ENCODE data around the gene VPS36.
"Not testable (repeated sequence)": the region's sequence is repeated elsewhere in the genome, so short reads cannot be mapped to it uniquely, and the experiment has no call there.

Gene VPS36

DNA sequence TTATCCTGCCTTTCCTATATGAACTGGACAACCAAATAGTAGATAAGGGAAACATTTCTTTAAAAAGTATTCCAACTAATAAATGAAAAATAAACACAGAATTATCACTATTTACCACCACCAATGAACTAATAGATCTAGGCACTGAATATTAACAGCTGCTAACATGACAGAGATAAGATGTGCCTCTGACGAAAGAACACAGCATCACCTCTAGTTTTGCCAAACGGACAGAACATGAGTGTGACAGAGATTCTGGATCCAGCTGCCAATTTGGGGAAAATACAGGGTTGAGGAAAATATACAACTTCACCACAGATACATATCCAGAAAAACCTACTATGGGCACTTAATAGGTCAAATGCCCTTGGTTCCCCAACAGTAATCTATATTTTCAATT, 18.0 kb downstream of the VPS36 start:
- DNase-seq = no peak

DNA sequence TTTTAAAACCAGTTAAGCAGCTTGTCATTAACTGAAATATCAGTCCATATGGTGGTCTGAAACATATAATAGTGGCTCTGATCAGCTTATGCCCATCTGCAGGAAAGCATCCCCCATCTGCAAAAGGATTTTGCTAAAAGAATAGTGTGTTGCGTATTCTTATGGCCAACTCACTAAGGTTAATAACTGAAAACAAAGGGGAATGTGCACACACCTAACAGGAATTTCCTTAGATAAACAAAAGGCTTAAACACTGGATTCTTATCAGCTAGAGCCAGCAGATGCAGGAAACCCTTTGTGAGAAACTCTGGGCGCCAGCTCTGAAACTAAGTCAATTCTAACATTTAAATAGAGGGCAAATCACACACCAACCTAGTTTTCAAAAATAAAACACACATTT, 22.1 kb downstream of the VPS36 start:
- no peak for DNase-seq

DNA sequence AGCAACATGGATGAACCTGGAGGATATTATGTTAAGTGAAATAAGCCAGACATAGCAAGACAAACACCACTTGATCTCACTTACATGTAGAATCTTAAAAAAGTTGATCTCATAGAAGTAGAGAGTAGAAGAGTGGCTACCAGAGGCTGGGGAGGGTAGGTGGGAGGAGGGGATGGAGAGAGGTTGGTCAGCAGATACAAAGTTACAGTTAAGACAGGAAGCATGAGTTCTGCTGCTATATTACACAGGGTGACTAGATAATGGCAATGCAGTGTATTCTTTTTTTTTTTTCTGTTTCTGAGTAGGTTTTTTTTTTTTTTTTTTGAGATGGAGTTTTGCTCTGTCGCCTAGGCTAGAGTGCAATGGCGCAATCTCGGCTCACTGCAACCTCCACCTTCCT, 29.2 kb downstream of the VPS36 start:
- no peak for DNase-seq

DNA sequence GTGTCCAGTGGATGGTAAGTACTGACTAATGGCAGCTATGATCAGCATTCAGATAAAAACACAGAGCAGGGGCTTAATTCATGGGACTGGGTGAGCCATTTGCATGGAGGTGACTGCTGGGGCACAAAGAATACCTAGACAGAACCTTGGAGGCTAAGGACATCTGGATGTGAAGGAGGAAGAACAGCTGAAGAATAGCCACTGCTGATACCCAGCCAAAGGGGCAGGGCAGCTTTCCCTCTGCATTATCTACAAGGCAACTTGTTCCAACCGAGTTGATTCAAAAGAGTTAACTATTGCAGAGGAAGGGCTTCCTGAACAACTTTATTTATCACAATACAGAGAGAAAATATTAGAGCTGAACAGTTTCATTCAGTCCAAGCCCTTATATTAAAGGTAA, 31.4 kb downstream of the VPS36 start:
- no peak for DNase-seq

DNA sequence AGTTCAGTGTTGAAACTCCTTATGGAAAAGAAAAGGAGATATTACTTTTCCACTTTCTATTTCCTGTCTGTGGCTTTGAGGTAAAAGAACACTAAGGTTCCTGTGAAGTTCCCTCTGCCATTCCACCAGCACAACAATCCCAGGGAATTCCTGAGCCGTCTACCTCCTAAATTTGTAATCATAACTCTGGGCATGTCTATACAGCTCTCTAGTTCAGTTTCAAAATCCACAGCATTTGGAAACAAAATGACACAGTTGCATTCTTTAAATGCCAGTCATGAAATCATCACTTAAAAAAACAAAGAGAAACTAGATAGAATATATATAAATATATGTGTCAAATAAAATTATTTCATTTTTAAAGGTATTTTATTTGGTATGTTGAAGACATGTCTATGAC, 35.5 kb downstream of the VPS36 start:
- DNase-seq = no peak

DNA sequence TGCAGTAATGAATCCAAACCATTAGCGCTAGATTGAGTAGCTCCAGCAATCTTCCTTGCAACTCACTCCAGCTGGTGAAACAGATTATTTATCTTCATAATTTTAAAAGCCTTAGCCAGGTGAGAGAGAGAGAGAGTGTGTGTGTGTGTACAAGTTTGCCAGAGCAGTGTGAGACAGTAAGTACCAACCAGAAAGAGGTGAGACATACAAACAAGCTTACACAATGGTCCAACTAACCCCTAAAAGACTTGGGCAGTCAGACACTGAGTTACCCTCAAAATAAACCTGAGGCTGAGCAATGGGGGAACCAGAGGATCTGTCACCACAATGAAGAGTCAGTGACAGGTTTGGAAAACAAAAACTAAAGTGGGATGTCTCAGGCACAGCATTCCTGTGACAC, 36.4 kb downstream of the VPS36 start:
- no peak for DNase-seq

DNA sequence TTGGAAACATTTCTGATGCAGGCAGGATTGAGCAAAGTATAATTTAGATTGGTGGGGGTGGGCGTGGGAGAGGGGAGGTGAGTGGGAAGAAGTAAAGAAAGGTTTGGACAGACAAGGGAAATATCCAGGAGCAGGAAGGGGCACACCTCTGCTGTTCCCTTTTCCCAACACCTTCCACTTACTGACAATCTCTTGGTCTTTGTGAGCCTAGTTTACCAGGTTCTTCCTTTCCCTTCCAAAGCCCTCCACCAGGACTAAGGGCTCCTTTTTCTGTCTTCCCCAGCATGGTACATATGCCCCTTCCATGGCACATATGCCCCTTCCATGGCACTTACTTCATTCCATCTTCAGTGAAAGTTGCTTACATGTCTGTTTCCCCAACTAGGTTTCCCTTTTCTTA, 38.3 kb downstream of the VPS36 start:
- DNase-seq = no peak

DNA sequence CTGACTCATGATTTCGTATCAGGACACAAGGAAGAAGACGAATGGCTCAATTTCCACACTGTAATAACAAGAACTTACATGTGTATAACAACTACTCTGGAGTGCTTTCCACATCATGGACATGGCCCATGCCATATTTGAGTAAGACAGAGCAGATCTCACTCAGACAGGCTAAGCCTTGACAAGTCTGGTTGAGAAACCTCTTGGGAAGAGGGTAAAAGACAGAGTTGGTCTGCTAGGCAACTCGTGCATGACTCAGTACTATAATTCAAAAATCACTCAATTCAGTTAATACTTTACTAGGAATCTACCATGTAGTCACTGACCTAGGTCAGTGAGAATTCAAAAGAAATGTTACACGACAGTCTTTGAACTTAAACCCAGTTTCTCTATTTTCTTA, 38.8 kb downstream of the VPS36 start:
- DNase-seq = no peak

DNA sequence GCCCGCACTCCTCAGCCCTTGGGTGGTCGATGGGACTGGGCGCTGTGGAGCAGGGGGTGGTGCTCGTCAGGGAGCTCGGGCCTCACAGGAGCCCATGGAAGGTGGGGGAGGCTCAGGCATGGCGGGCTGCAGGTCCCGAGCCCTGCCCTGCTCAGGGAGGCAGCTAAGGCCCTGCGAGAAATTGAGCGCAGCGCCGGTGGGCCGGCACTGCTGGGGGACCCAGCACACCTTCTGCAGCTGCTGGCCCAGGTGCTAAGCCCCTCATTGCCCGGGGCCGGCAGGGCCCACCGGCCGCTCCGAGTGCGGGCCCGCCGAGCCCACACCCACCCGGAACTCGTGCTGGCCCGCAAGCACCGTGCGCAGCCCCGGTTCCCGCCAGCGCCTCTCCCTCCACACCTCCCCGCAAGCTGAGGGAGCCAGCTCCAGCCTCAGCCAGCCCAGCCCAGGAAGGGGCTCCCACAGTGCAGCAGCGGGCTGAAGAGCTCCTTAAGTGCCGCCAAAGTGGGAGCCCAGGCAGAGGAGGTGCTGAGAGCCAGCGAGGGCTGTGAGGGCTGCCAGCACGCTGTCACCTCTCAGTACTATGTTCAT, 42.3 kb downstream of the VPS36 start:
- not testable (repeated sequence) for DNase-seq

DNA sequence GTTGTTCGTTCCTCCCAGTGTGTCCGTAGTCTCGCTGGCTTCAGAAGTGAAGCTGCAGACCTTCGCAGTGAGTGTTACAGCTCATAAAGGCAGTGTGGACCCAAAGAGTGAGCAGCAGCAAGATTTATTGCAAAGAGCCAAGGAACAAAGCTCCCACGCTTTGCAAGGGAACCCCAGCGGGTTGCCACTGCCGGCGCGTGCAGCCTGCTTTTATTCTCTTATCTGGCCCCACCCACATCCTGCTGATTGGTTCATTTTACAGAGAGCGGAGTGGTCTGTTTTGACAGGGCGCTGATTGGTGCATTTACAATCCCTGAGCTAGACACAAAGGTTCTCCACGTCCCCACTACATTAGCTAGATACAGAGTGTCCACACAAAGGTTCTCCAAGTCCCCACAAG, 43.0 kb downstream of the VPS36 start:
- not testable (repeated sequence) for DNase-seq

DNA sequence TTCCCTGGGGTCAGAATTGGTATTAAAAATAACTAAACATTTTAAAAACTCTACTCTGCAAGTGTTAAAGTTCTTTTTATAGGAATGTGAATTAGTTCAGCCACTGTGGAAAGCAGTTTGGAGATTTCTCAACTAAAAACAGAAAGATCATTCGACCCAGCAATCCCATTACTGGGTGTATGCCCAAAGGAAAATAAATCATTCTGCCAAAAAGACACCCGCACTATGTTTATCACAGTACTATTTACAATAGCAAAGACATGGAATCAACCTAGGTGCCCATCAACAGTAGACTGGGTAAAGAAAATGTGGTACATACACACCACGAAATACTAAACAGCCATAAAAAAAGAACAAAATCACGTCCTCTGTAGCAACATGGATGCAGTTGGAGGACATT, 43.8 kb downstream of the VPS36 start:
- no peak for DNase-seq

DNA sequence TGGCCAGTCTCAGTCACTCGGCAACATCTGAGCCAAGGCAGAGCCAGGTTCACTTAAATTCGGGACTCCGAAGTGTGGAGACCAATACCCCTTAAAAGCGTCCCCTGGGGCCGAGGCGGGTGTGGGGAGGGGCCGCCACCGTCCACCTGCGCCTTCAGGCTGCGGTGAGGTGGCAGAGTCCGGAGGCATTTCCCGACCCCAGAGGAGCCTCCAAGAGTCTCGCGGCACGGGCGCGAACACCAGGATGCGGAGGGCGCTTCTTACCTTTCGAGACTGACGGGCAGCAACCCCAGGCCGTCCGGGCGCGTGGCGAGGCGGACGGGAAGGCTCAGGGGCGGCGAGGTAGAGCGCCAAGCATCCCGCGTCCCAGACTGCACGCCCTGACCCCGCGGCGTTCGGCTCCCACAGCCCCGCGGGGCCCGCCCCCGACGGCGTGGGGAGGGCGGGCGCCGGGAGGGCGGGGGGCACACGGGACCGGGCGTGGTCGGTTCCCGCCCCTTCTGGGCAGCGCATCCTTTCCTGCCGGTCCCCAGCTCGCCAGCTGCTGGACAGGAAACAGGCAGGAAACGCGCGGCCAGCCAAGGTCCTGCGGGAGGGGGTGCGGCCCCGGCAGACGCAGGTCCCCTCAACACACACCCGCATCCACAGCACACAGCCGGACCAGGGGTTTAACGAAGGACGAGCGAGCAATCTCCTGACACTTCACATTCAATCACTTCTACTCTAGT, 44.5 kb downstream of the VPS36 start, which contains the start of gene THSD1:
THSD1 (minus strand) TSS at position 406 of the 728 bp plus-strand sequence. CDS start 3,572 bp downstream, outside the sequence.
- DNase-seq = no peak

DNA sequence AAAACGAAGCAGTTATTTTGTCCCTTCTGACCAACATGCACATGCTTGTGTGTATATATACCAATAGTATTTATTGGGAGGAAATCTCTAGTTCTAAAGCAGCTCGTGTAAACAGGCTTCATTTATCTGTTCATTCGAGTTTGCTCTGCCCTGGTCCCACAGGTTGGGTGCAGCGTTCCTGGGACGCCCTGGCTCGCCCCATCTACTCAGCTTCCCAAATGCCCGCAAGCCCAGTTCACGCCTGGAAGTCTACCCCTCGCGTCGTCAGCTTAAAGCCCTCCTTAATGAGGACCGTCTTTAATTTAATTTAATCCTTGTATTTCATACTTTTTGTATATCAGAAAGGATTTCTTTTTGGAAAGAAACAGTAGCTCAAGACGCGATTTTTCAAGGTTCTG, 45.1 kb downstream of the VPS36 start:
- DNase-seq = no peak

DNA sequence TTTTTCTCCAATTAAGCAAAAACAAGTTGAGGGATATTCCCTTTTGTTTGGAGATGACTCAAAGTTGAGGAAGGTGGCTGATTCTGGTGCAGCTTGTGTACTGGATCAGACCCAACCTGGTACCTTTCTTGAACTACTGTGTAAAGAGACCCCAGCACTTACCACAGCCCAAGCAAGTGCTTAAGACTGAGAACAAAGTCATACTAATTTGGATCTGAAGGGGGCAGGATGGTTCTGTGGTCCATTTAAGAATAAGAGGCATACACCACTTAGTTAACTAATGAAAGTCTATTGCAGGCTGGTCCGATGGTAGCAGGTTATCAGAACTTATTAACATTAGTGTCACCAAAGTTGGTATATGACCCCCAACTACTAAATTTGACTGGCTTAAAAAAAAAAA, 50.7 kb downstream of the VPS36 start:
- DNase-seq = no peak

DNA sequence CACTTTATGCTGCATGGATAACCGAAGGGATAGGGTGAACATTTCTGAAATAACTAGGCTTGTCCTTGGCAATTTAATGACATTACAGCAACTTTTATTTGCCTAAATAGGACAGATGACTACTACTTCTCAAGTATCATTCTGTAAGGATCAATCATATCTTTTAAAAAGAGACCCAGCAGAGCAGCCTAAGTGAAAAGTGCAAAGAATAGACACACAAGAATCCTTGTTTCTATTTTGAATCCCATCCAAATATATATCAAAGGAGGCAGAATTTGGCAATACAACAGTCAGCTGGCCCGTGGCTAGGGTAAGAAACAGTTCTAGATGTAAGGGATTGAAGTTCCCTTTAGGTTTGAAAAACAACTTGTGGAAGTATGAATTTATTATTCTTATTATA, 51.4 kb downstream of the VPS36 start:
- no peak for DNase-seq

DNA sequence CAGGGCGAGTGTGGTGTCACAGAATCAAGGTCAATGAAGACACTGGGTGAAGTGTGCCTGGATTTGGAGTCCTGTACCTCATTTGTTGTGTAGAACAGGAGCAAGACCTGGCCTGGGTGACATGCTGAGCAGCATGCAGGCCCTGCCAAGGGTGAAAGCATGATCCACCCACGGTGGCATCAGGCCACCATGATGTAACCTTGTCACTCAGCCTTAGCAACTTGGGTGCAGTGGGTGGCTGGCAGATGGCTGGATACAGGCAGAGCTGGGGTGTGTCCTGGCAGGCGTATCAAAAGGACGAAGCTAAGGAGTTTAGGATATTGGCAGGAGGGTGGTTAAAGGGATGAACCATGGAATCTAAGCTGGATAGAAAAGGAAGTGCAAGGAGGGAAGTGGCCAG, 54.7 kb downstream of the VPS36 start:
- no peak for DNase-seq

DNA sequence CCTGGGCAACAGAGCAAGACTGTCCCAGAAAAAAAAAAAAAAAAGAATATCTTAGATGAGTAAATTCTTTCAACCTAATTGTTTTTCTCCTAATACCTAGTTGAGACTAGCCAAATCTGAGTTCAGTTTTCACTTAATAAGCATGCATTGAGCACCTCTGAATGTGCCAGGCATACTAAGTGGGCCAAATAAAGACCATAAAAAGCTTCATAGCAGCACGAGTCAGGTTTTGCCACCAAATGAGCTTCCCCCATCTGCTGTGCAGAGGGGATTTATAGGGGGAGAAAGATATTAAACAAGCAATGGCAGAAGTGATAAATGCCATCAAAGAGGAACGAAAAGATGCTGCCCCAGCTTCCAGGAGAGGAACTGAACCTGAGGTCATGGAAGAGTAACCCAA, 55.8 kb downstream of the VPS36 start:
- no peak for DNase-seq

DNA sequence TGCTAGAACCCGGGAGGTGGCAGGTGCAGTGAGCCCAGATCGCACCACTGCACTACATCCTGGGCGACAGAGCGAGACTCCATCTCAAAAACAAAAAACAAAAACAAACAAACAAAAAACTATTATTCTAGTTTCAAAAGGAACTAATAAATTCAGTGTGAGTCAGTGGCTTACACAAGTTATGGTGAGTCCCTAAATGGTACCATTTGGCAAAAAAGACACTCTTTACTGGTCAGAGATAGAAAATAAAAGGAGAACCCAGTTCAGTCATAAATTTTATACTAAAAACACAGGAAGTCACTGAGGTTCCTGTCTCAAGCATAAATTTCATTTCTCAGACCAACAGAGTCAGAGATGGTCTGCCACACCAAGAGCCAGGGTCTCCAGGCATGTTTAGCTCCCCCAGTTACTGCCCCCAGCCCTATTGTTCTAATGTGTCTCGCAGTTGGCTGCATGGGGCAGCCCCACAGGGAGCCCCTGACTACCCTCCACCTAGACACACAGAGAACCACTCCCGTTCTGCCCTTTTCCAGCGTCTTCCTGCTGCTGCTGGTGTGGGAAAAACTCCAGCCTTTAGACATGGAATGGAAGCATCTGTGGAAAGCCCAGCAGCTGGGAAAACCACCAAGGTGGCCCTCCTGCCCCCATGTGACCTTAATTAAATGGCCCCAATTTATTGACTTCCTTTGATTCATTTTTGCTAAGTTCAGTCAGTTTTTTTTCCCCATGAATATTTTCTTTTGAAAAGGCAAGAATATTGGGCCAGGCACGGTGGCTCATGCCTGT, 56.7 kb downstream of the VPS36 start:
- DNase-seq = no peak

DNA sequence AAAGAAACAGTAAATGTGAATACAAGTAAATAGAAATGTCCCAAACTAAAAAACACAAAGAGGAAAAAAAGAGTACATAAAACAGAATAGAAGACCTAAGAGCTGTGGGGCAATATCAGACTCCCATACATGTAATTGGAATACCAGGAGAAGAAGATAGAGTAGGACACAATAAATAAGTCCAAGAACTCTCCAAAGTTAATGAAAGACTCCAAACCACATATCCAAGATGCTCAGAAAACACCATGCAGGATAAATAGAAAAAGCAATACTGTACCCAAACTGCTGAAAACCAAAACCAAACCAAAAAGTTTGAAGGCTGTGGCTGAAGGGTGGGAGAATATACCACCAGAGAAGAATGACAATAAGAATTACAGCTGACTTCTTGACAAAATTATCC, 62.7 kb downstream of the VPS36 start:
- DNase-seq = no peak

DNA sequence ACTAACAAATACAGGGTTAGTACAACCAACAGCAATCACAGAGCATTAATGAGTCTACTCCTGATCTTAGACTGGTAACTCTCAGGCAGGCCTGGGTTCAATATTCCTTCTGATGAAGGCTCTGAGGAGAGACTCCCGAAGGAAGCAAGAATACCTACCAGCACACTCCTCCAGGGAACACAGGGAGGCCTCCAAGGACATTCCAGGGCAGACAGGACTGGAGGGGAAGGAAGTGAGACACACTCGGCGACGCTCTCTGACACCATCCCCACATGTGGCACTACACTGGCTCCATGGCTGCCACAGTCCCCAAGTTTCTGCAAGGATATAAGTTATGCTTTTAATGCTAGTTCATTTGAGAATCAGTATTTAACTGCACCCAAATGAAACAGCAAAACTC, 64.6 kb downstream of the VPS36 start:
- no peak for DNase-seq

DNA sequence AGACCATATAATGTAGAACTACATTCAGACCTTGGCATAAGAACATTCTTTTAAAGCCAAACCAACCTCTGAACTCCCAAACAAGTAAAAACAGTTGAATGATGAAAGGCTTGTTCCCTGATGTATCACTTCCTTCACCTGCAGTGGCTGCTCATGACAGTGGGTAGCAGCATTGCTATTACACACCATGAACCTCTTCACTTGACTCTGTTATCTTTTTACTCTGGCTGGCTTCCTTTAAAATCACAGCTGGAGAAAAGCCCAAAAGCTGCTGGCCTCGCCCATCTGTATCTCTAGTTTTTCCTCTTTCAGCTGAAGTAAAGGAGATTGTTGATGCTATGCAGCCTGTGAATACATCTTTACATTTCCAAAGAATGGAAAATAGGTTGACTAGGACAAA, 67.1 kb downstream of the VPS36 start:
- DNase-seq = no peak

DNA sequence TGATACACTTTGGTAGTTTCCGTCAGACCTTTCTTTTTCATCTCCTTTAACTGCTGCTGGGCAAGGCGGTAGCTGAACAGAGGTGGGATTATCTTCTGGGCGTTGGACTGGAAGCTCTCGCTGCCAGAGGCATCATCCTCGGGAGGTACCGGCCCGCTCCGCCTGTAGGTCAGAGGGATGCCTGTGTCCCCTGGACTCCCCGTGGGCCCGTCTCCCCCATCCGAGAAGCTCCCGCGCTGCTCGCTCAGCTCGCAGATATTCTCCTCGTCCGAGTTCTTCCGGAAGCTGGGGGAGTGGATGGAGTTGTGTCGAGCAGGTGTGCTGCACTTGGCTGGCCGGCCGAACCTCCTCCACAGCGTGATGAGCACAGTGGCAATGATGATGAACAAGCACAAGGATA, 72.1 kb downstream of the VPS36 start:
- no peak for DNase-seq

DNA sequence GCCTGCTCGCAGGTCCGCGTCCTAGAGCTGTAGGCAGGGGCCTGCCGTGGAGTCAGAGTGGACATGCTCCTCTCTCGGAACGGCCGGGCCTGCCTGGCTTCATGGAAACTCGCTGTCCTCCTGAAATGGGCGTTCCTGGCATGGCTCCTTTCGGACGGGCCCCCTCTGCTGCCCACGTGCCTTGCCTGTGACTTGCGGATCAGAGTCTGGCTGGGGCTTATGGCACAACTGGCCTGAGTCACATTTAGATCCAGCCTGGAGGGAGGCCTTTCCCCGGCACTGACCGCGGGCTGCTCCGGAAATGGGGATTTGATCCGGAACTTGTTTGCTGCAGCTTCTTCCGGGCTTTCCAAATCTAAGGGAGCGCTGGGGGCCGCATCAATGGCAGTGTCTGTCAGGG, 72.5 kb downstream of the VPS36 start:
- DNase-seq = no peak

DNA sequence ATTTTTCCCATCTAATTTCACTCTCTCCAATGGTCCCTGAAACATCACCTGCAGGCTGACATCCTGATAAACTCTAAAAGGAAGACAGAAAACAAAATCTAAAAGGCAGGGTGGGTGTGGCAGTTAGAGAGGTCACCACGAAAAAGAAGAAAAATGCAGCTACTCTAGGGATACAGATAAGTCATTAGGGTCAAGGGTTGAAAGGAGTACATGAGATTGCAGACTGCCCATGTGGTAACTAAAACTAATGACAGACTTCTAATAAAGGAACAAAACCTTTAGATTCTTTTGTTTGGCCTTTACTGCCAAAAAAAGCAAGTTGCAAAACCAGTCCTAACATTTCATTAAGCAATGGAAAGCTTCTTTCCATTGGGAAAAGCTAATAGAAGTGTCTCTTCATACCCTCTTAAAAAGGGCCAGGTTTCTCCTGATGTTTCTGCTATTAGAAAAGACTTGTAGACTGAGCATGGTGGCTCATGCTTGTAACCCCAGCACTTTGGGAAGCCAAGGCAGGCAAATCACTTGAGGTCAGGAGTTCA, 75.5 kb downstream of the VPS36 start:
- DNase-seq = no peak

Data from CD4-positive, alpha-beta T cell treated with Interleukin-17A for 1 hour (primary cell).